GM21825 (cell line): Measurements from ENCODE around the gene HRH4.

ENCODE experiments used
- ATAC-seq: cut with Tn5 transposase; IDR thresholded peaks from one replicate; pipeline ENCODE4 v1.9.1; 2021; ENCODE audit warnings: mild to moderate bottlenecking, moderate library complexity; ENCODE audit not compliant: unreplicated experiment

HRH4 gene

GRCh38 chr18:24465486-24465885, 5.0 kb downstream of the HRH4 start:
- no peak for ATAC-seq

GRCh38 chr18:24466771-24467170, 6.3 kb downstream of the HRH4 start:
- ATAC-seq: no peak

GRCh38 chr18:24470022-24470618, 9.7 kb downstream of the HRH4 start:
- no peak for ATAC-seq

GRCh38 chr18:24470805-24471204, 10.4 kb downstream of the HRH4 start:
- no peak for ATAC-seq

- ATAC-seq: no peak
Measured at GRCh38 chr18:24472591-24472990, 12.2 kb downstream of the HRH4 start.

GRCh38 chr18:24474406-24474805, 14.0 kb downstream of the HRH4 start:
- no peak for ATAC-seq

GRCh38 chr18:24475926-24476589, 15.6 kb downstream of the HRH4 start:
- no peak for ATAC-seq

- ATAC-seq: no peak
Measured at GRCh38 chr18:24479371-24479770, 18.9 kb downstream of the HRH4 start.

GRCh38 chr18:24482821-24483220, 22.4 kb downstream of the HRH4 start:
- ATAC-seq: no peak

GRCh38 chr18:24485681-24486080, 25.2 kb downstream of the HRH4 start:
- no peak for ATAC-seq

- ATAC-seq: no peak
Measured at GRCh38 chr18:24486684-24487083, 26.2 kb downstream of the HRH4 start.

- ATAC-seq: no peak
Measured at GRCh38 chr18:24488824-24489493, 28.5 kb downstream of the HRH4 start.

GRCh38 chr18:24490539-24490938, 30.1 kb downstream of the HRH4 start:
- no peak for ATAC-seq

GRCh38 chr18:24491927-24492834, 31.7 kb downstream of the HRH4 start:
- peak; percentile 85 for ATAC-seq

GRCh38 chr18:24494586-24494985, 34.1 kb downstream of the HRH4 start:
- no peak for ATAC-seq

- ATAC-seq: no peak
Measured at GRCh38 chr18:24497031-24497754, 36.8 kb downstream of the HRH4 start.

- ATAC-seq: no peak
Measured at GRCh38 chr18:24499814-24500213, 39.4 kb downstream of the HRH4 start.

- ATAC-seq: no peak
Measured at GRCh38 chr18:24500217-24500616, 39.8 kb downstream of the HRH4 start.

GRCh38 chr18:24500766-24501165, 40.3 kb downstream of the HRH4 start:
- ATAC-seq: no peak

- no peak for ATAC-seq
Measured at GRCh38 chr18:24502667-24503523, 42.5 kb downstream of the HRH4 start.
